Caco-2 (cell line): ENCODE measurements around the gene PPME1. TPM values are rescaled to one million over a fixed set of nuclear protein-coding genes. Genes with fewer than 3 reads are reported as not detected.

Experiments
- BruUV-seq: library from RNA; stranded (reverse); fragments of 400-500 nt; replicated peaks from 2 replicates; lab custom pipeline; 2021; lab: Mats Ljungman, UMichigan
- CTCF ChIA-PET: fragments of 300-600 bp; sonication (Branson Sonifier 250); formaldehyde crosslinking; loops from one replicate; lab custom pipeline; 2022; ENCODE audit warnings: antibody characterized with exemption; lab: Charles Lee
- POLR2A ChIA-PET: fragments of 300-600 bp; sonication (Branson Sonifier 250); formaldehyde crosslinking; loops from one replicate; lab custom pipeline; 2022; ENCODE audit warnings: antibody characterized with exemption; lab: Charles Lee
- DNase-seq, 2 experiments: peaks; one replicate each; pipeline versions ENCODE4 v3.0.0 to v3.0.0-alpha.2; 2020 to 2022
- H3K27me3 ChIP-seq: replicated peaks from 2 replicates; pipeline ENCODE4 v1.6.0; 2011; ENCODE audit warnings: low read length; ENCODE audit not compliant: control insufficient read depth, insufficient read depth
- H3K36me3 ChIP-seq: 2 replicates; pipeline ENCODE4 v1.5.1; 2011; ENCODE audit warnings: low read length; ENCODE audit not compliant: control insufficient read depth, insufficient read depth
- H3K4me1 ChIP-seq: fragments of 250-450 bp; sonication (Bioruptor Pico); 2 replicates; pipeline ENCODE4 v1.5.1; 2020; ENCODE audit warnings: mild to moderate bottlenecking
- H3K4me3 ChIP-seq: 2 replicates; pipeline ENCODE4 v1.5.1; 2011; ENCODE audit warnings: low read depth, mild to moderate bottlenecking, control low read depth, low read length
- H3K9me3 ChIP-seq: fragments of 250-450 bp; sonication (Bioruptor Pico); 2 replicates; pipeline ENCODE4 v1.5.1; 2020; ENCODE audit warnings: mild to moderate bottlenecking, moderate library complexity
- H3K27ac Mint-ChIP-seq: one replicate; pipeline ENCODE4 v1.8.0; 2022; ENCODE audit warnings: mixed read lengths; ENCODE audit not compliant: unreplicated experiment
- H3K27me3 Mint-ChIP-seq: one replicate; pipeline ENCODE4 v1.8.0; 2022; ENCODE audit warnings: mixed read lengths; ENCODE audit not compliant: insufficient read depth, unreplicated experiment
- H3K36me3 Mint-ChIP-seq: one replicate; pipeline ENCODE4 v1.8.0; 2022; ENCODE audit warnings: mild to moderate bottlenecking, mixed read lengths; ENCODE audit not compliant: insufficient read depth, unreplicated experiment
- H3K4me1 Mint-ChIP-seq: one replicate; pipeline ENCODE4 v1.8.0; 2022; ENCODE audit warnings: low read depth, mixed read lengths; ENCODE audit not compliant: unreplicated experiment
- H3K4me3 Mint-ChIP-seq: one replicate; pipeline ENCODE4 v1.8.0; 2022; ENCODE audit warnings: mild to moderate bottlenecking, moderate library complexity, mixed read lengths; ENCODE audit not compliant: unreplicated experiment
- H3K9me3 Mint-ChIP-seq: one replicate; pipeline ENCODE4 v1.8.0; 2022; ENCODE audit warnings: mixed read lengths; ENCODE audit not compliant: unreplicated experiment
- intact Hi-C: fragments of 100-400 bp; cut with micrococcal nuclease; formaldehyde crosslinking; loops from one replicate; pipeline ENCODE4 v1.10.0; 2022; ENCODE audit not compliant: unreplicated experiment
- total RNA-seq: library from RNA; stranded (reverse); gene quantifications from 2 replicates; pipeline ENCODE4 v1.2.3, GENCODE V29; 2022
- TF ChIP-seq, protein P1 (sequence below), 2 experiments: fragments of 200-600 bp in 1 of 2; IDR thresholded peaks; 1 replicate in 1 of 2; 2 replicates in 1 of 2; pipeline versions ENCODE4 v1.5.1 to v1.8.0; 2011 to 2022; ENCODE audit warnings: antibody characterized with exemption in 1 of 2, control low read depth in 1 of 2, inconsistent platforms in 1 of 2, low read depth in 1 of 2, low read length in 1 of 2, mild to moderate bottlenecking in 1 of 2, moderate library complexity in 1 of 2; ENCODE audit not compliant: insufficient read depth in 1 of 2, severe bottlenecking in 1 of 2, unreplicated experiment in 1 of 2

Gene PPME1
- total RNA-seq, 1 experiment from 2014 or later = 109 TPM

DNA sequence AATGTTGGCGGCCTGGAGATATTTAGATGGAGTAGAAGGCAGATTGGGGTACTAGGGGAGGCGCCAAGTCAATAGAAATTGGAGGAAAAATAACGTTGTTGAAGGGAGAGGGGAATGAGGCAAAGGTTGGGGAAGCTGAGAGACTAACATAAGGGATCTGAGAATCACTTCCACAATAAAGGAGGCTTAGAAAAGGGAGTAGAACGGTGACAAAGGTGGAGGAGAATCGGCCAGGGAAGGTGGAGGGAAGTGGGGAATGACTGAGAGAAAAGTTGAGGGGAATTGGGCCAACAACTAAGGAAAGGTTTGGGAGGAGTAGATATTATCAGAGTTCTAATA lies 510 bp downstream of the PPME1 start:
- no peak for DNase-seq
- Histone ChIP-seq H3K36me3 (peaks cover 1% of the 10 kb centered on the region), H3K27me3 (no peaks in the 10 kb centered on the region), H3K4me3 (peak overlapping the region; percentile 75), H3K4me1 (peaks cover 37% of the 10 kb centered on the region), H3K9me3 (no peaks in the 10 kb centered on the region)
- BruUV-seq = TSS peak; percentile 41
- H3K4me3 Mint-ChIP-seq = no peak overlapping the region
- peaks cover 6% of the 10 kb centered on the region for H3K4me1 Mint-ChIP-seq
- H3K9me3 Mint-ChIP-seq = no peaks in the 10 kb centered on the region
- TF ChIP-seq, protein P1, sequence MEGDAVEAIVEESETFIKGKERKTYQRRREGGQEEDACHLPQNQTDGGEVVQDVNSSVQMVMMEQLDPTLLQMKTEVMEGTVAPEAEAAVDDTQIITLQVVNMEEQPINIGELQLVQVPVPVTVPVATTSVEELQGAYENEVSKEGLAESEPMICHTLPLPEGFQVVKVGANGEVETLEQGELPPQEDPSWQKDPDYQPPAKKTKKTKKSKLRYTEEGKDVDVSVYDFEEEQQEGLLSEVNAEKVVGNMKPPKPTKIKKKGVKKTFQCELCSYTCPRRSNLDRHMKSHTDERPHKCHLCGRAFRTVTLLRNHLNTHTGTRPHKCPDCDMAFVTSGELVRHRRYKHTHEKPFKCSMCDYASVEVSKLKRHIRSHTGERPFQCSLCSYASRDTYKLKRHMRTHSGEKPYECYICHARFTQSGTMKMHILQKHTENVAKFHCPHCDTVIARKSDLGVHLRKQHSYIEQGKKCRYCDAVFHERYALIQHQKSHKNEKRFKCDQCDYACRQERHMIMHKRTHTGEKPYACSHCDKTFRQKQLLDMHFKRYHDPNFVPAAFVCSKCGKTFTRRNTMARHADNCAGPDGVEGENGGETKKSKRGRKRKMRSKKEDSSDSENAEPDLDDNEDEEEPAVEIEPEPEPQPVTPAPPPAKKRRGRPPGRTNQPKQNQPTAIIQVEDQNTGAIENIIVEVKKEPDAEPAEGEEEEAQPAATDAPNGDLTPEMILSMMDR (IDR thresholded peaks at IDR 0.05; ENCODE audit: insufficient read depth in 1 of 2, low read depth in 1 of 2, low read length in 1 of 2, severe bottlenecking in 1 of 2, unreplicated experiment in 1 of 2) = no peak
- ChIA-PET POLR2A (interaction anchor here (0.6 to 3.4 kb wide), 8 partner anchors 13 to 564 kb away, joined by 3 to 42 read pairs (median 6); partner anchors contain the start of genes LIPT2, PGM2L1 and UCP2), CTCF (interaction anchor here (0.9 to 1.9 kb wide), 13 partner anchors 12 to 208 kb away, joined by 3 to 15 read pairs (median 7); partner anchors contain the start of gene UCP2)
- H3K36me3 Mint-ChIP-seq = peaks cover 9% of the 10 kb centered on the region
- intact Hi-C loops = loop anchor here (1.0 to 5.0 kb wide), 7 partner anchors 33 to 295 kb away; partner anchors contain the start of genes COA4 and PAAF1
- H3K27me3 Mint-ChIP-seq = no peaks in the 10 kb centered on the region
- H3K27ac Mint-ChIP-seq = no peak overlapping the region

DNA sequence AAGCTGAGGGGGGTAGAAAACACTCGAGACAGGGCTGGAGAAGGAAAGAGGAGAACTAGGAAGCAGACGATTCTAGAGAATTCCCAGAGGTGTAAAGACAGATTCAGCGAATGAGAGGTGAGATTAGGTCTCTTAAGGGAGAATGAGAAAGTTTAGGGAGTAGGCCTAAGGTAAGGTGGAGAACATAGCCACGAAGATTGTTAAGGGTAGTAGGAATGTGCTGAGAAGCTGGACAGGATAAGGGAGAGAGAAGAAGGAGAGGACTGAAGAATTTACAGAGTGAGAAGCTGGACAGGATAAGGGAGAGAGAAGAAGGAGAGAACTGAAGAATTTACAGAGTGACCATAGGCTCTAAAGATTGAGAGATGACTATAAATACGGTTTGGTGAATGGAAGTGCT lies 908 bp downstream of the PPME1 start:
- H3K27me3 ChIP-seq = no peaks in the 10 kb centered on the region
- intact Hi-C loops = loop anchor here (1.0 to 5.0 kb wide), 7 partner anchors 34 to 295 kb away; partner anchors contain the start of genes COA4 and PAAF1
- no peaks in the 10 kb centered on the region; the same call in 1 of the 2 replicates for H3K36me3 ChIP-seq
- H3K36me3 Mint-ChIP-seq = peaks cover 10% of the 10 kb centered on the region
- H3K4me1 Mint-ChIP-seq = peaks cover 6% of the 10 kb centered on the region
- H3K4me3 ChIP-seq = peak overlapping the region; percentile 75
- CTCF ChIA-PET = no interaction called here
- H3K4me3 Mint-ChIP-seq = no peak overlapping the region
- H3K27ac Mint-ChIP-seq = no peak overlapping the region
- H3K9me3 ChIP-seq = no peaks in the 10 kb centered on the region
- H3K4me1 ChIP-seq = peaks cover 39% of the 10 kb centered on the region
- POLR2A ChIA-PET = interaction anchor here (0.6 to 3.4 kb wide), 3 partner anchors 13 to 563 kb away, joined by 3 to 42 read pairs (median 4); partner anchors contain the start of gene UCP2
- no TSS peak for BruUV-seq
- TF ChIP-seq, protein P1 (IDR thresholded peaks at IDR 0.05; ENCODE audit: insufficient read depth in 1 of 2, low read depth in 1 of 2, low read length in 1 of 2, severe bottlenecking in 1 of 2, unreplicated experiment in 1 of 2) = no peak
- DNase-seq = no peak
- no peaks in the 10 kb centered on the region for H3K9me3 Mint-ChIP-seq
- H3K27me3 Mint-ChIP-seq = no peaks in the 10 kb centered on the region

DNA sequence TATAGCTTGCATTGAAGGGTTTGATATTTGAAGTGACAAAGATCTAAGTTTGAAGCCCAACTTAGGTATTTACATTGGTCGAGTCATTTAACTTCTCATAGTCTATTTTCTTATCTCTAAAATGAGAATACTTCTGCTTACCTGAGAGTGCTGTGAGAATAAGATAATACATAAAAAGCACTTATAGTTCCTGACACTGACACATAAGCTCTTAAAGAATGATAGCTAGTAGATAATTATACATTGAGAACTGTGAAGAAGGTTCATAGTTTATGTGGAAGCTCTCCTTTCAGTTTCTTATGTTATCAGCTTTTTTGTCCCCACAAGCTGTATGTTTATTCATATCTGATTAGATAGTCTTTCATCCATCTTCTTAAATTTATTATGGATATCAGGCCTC lies 4.8 kb downstream of the PPME1 start:
- H3K4me1 Mint-ChIP-seq = peaks cover 22% of the 10 kb centered on the region
- no peak overlapping the region for H3K4me3 Mint-ChIP-seq
- intact Hi-C loops = no loop called here
- Histone ChIP-seq H3K27me3 (no peaks in the 10 kb centered on the region), H3K36me3 (no peaks in the 10 kb centered on the region; the same call in 1 of the 2 replicates), H3K4me1 (peaks cover 45% of the 10 kb centered on the region), H3K4me3 (no peak overlapping the region), H3K9me3 (no peaks in the 10 kb centered on the region)
- peaks cover 21% of the 10 kb centered on the region for H3K36me3 Mint-ChIP-seq
- DNase-seq = no peak
- ChIA-PET POLR2A (no interaction called here), CTCF (no interaction called here)
- no peaks in the 10 kb centered on the region for H3K27me3 Mint-ChIP-seq
- TF ChIP-seq, protein P1 (IDR thresholded peaks at IDR 0.05; ENCODE audit: insufficient read depth in 1 of 2, low read depth in 1 of 2, low read length in 1 of 2, severe bottlenecking in 1 of 2, unreplicated experiment in 1 of 2) = no peak
- no peak overlapping the region for H3K27ac Mint-ChIP-seq
- BruUV-seq = no TSS peak
- no peaks in the 10 kb centered on the region for H3K9me3 Mint-ChIP-seq
